ENCODE data around the gene CRIP3. TPM values are rescaled to one million over a fixed set of nuclear protein-coding genes. Genes with fewer than 3 reads are reported as not detected.

Gene CRIP3
- total and polyA plus RNA-seq, 10 of the 15 experiments (the other 5 are each of a cell fraction or from before 2014, with no cell fraction given), result 1.5 to 9.2 (median 2.2) TPM

DNA sequence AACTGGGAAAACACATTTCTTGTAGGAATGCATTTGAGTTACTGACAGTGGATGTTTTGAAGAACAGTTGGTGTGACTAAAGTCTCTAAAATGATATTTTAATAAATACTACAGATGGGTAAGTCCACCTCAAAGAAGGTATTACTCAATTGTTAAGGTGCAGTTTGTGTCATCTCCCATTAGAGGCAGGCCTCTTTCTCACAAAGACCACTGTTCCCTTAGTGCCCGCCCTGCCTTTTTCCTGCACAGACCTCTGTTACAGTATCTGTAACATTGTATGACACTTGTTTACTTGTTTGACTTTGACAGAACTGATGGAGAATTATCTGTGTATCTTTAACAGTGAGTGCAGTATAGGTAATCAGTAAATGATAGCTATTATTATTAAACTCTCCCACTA lies 5.2 kb upstream of the CRIP3 start (continued):
- TF ChIP-seq CTCF (IDR thresholded peaks at IDR 0.05 in 2 of 3, conservative IDR thresholded peaks at IDR 0.05 in 1 of 3; ENCODE audit: control insufficient read depth in 2 of 3, extremely low read depth in 1 of 3, insufficient read depth in 1 of 3, low read depth in 3 of 3, low read length in 3 of 3), result no peak
- TF ChIP-seq TARDBP (IDR thresholded peaks at IDR 0.05; ENCODE audit: borderline replicate concordance), result no peak
- TF ChIP-seq TCF7 (IDR thresholded peaks at IDR 0.05; ENCODE audit: borderline replicate concordance), result no peak
- TF ChIP-seq, protein P1, sequence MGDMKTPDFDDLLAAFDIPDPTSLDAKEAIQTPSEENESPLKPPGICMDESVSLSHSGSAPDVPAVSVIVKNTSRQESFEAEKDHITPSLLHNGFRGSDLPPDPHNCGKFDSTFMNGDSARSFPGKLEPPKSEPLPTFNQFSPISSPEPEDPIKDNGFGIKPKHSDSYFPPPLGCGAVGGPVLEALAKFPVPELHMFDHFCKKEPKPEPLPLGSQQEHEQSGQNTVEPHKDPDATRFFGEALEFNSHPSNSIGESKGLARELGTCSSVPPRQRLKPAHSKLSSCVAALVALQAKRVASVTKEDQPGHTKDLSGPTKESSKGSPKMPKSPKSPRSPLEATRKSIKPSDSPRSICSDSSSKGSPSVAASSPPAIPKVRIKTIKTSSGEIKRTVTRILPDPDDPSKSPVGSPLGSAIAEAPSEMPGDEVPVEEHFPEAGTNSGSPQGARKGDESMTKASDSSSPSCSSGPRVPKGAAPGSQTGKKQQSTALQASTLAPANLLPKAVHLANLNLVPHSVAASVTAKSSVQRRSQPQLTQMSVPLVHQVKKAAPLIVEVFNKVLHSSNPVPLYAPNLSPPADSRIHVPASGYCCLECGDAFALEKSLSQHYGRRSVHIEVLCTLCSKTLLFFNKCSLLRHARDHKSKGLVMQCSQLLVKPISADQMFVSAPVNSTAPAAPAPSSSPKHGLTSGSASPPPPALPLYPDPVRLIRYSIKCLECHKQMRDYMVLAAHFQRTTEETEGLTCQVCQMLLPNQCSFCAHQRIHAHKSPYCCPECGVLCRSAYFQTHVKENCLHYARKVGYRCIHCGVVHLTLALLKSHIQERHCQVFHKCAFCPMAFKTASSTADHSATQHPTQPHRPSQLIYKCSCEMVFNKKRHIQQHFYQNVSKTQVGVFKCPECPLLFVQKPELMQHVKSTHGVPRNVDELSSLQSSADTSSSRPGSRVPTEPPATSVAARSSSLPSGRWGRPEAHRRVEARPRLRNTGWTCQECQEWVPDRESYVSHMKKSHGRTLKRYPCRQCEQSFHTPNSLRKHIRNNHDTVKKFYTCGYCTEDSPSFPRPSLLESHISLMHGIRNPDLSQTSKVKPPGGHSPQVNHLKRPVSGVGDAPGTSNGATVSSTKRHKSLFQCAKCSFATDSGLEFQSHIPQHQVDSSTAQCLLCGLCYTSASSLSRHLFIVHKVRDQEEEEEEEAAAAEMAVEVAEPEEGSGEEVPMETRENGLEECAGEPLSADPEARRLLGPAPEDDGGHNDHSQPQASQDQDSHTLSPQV (IDR thresholded peaks at IDR 0.05), result no peak
- TF ChIP-seq, protein P2, sequence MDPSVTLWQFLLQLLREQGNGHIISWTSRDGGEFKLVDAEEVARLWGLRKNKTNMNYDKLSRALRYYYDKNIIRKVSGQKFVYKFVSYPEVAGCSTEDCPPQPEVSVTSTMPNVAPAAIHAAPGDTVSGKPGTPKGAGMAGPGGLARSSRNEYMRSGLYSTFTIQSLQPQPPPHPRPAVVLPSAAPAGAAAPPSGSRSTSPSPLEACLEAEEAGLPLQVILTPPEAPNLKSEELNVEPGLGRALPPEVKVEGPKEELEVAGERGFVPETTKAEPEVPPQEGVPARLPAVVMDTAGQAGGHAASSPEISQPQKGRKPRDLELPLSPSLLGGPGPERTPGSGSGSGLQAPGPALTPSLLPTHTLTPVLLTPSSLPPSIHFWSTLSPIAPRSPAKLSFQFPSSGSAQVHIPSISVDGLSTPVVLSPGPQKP (IDR thresholded peaks at IDR 0.05; ENCODE audit: low read depth, low read length), result no peak
